GM23338 (cell line): ENCODE measurements around the gene SNX11.

Experiments used
- EZH2 ChIP-seq: fragments of 200-600 bp; sonication (generic); IDR thresholded peaks from one replicate; pipeline ENCODE4 v1.8.0; 2017; ENCODE audit warnings: antibody characterized with exemption, mild to moderate bottlenecking, low read depth; ENCODE audit not compliant: unreplicated experiment
- EZH2phosphoT487 ChIP-seq: fragments of 200-600 bp; sonication (generic); IDR thresholded peaks from one replicate; pipeline ENCODE4 v1.8.1; 2018; ENCODE audit warnings: antibody characterized with exemption; ENCODE audit not compliant: unreplicated experiment
- POLR2AphosphoS5 ChIP-seq: IDR thresholded peaks from 2 replicates; pipeline ENCODE4 v1.6.1; 2016; ENCODE audit warnings: antibody characterized with exemption, low read depth
- TF ChIP-seq, protein P1 (sequence below), 2 experiments: fragments of 200-600 bp in 1 of 2; sonication (generic) in 1 of 2; conservative IDR thresholded peaks; 2 replicates each; pipeline versions ENCODE4 v1.5.1 to v1.6.1; 2016 to 2017; ENCODE audit warnings: antibody characterized with exemption in 2 of 2, low read depth in 2 of 2, mild to moderate bottlenecking in 2 of 2, moderate library complexity in 1 of 2
- TF ChIP-seq, protein P2 (sequence below): IDR thresholded peaks from one replicate; pipeline ENCODE4 v1.6.1; 2018; ENCODE audit warnings: antibody characterized with exemption; ENCODE audit not compliant: unreplicated experiment

DNA sequence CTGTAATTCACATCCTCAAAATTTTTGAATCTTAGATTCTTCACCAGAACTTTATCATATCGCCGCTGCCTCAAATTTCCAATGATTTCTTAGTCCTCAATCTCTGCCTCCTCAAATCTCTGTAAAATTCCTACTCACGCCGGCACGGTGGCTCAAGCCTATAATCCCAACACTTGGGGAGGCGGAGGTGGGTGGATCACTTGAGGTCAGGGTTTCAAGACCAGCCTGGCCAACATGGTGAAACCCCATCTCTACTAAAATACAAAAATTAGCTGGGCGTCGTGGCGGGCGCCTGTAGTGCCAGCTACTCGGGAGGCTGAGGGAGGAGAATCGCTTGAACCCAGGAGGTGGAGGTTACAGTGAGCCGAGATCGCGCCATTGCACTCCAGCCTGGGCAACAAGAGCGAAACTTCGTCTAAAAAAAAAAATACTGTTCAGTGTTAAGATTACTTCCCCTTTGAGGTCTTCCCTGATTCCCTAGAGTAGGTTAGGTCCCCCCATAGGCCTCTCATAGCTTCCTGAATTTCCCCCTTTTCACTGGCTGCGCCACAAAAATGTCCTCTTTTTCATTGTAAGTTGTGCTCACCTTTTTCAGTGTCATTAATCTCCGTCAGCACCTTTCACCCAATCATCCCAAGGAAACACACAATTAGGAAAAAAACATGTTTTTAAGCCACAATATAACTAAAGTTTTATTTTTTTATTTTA lies 5.4 kb upstream of the SNX11 start:
- TF ChIP-seq, protein P1, sequence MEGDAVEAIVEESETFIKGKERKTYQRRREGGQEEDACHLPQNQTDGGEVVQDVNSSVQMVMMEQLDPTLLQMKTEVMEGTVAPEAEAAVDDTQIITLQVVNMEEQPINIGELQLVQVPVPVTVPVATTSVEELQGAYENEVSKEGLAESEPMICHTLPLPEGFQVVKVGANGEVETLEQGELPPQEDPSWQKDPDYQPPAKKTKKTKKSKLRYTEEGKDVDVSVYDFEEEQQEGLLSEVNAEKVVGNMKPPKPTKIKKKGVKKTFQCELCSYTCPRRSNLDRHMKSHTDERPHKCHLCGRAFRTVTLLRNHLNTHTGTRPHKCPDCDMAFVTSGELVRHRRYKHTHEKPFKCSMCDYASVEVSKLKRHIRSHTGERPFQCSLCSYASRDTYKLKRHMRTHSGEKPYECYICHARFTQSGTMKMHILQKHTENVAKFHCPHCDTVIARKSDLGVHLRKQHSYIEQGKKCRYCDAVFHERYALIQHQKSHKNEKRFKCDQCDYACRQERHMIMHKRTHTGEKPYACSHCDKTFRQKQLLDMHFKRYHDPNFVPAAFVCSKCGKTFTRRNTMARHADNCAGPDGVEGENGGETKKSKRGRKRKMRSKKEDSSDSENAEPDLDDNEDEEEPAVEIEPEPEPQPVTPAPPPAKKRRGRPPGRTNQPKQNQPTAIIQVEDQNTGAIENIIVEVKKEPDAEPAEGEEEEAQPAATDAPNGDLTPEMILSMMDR (conservative IDR thresholded peaks at IDR 0.05; ENCODE audit: low read depth in 2 of 2), result no peak
- TF ChIP-seq EZH2 (no peak), POLR2AphosphoS5 (no peak), EZH2phosphoT487 (no peak)
- TF ChIP-seq, protein P2, sequence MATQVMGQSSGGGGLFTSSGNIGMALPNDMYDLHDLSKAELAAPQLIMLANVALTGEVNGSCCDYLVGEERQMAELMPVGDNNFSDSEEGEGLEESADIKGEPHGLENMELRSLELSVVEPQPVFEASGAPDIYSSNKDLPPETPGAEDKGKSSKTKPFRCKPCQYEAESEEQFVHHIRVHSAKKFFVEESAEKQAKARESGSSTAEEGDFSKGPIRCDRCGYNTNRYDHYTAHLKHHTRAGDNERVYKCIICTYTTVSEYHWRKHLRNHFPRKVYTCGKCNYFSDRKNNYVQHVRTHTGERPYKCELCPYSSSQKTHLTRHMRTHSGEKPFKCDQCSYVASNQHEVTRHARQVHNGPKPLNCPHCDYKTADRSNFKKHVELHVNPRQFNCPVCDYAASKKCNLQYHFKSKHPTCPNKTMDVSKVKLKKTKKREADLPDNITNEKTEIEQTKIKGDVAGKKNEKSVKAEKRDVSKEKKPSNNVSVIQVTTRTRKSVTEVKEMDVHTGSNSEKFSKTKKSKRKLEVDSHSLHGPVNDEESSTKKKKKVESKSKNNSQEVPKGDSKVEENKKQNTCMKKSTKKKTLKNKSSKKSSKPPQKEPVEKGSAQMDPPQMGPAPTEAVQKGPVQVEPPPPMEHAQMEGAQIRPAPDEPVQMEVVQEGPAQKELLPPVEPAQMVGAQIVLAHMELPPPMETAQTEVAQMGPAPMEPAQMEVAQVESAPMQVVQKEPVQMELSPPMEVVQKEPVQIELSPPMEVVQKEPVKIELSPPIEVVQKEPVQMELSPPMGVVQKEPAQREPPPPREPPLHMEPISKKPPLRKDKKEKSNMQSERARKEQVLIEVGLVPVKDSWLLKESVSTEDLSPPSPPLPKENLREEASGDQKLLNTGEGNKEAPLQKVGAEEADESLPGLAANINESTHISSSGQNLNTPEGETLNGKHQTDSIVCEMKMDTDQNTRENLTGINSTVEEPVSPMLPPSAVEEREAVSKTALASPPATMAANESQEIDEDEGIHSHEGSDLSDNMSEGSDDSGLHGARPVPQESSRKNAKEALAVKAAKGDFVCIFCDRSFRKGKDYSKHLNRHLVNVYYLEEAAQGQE, result no peak
